Purkinje cell (primary cell): ENCODE data around the gene CDIP1. TPM values are rescaled to one million over a fixed set of nuclear protein-coding genes. Genes with fewer than 3 reads are reported as not detected.

Experiments
- polyA plus RNA-seq: library from polyadenylated mRNA; unstranded; fragments of >200 nt; fragmentation: Nextera tagmentation; gene quantifications from 2 replicates; pipeline ENCODE4 v1.2.1, GENCODE V29; 2014

CDIP1 gene
- polyA plus RNA-seq: 32.6 and 51.1 TPM in 2 replicates

DNA sequence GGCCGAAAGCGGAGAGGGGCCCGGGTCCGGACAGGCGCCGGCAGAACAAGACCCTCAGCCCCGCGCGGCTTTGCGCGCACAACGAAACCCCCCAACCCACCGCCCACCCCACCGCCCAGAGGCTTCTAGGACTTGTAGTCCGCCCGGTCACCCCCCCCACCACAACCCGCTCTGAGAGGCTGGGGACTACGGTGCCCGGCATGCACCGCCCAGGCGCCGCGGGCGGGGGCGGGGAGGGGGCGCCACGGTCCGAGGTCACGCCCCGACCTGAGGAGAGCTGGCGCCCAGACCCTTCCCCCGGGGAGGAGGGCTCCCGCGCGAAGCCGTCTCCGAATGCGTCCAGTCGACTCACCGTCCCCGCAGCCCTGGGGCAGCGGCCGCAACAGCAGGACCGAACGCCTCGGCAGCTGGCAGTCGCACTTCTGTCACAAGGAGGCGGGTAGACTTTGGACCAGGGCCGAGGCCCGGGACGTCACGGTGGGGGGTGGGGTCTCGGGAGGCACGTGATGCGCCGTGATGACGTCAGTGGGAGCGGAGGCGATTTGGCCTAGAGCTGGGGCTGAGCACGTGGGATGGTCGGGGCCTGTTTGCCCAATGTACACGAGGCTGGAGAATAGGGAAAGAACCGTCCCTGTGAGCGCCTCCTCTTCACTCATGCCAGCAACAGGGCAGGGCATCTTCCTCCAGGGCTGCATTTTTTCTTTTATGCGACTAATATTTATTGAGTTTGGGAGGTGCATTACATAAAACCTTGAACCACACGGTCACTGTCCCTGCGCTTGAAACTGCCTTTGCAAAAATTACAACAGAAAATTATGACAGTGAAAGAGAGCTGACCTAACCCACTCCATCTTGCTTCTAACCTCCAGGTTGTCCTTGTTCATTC, at the start of gene CDIP1:
TSS of gene CDIP1 (minus strand) at position 424 of the 886 bp plus-strand sequence. CDS start 24,643 bp downstream, outside the sequence.

DNA sequence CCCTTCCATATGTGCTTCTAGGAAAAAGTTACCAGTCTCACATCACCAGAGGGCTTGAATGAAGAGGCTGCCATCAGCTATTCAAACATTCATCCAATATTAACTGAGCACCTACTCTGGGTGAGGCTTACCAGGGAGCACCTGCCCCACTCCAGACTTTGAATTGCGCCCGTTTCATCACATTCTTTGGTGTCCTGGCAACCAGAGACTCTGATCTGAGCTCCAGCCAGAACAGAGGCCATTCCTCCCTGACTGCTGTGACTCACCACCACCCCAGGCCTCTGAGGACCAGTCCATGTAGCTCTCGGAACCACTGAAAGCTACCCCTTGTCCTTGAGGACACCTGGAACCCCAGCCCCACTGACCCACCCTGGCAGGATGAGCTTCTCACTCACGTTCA, 17.5 kb upstream of the CDIP1 start, which contains the start of gene C16orf96:
TSS of gene C16orf96 (plus strand) at position 229 of the 400 bp plus-strand sequence. CDS start at position 379, 150 bp downstream.

DNA sequence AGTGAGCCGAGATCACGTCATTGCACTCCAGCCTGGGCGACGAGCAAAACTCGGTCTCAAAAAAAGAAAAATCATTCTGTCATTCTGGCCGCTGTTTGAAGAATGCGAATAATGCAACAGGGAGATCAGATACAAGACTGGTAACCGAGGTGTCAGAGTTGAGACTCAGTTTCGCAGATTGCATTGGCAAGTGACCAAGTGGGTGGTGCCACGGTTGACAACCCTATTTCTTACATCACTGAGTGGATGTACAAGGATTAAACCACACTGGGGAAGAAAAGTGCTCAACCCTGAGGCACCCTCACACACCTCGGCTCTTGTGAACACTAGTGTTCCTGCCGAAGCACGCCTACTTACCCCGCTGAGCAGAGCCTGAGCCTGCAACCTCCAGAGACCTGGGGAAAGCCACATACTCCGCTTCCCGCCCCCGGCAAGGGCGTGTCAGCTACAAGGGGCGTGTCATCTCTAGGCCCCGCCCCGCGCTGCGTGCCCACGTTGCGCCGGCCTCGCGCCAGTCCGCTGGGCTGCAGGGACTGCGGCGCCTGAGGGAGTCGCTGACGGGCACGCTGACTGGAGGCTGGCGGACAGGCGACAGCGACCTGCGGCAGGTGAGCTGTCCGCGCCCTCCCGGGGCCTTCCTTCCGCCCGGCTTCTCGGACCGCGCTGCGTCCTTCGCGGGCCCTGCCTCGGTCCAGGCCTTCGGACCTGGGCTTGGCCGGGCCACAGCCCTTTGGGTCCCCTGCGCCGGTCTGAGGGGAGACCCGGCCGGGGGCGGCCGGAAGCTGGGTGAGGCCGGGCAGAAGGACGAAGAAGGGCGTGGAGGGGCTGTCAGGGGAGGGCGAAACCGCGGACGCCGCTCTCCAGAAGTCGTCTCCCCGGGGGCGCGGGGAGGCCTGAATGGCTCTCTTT, 62.4 kb downstream of the CDIP1 start, which contains the start of gene HMOX2:
TSS of gene HMOX2 (plus strand) at position 519 of the 909 bp plus-strand sequence. CDS start 29,127 bp downstream, outside the sequence.

DNA sequence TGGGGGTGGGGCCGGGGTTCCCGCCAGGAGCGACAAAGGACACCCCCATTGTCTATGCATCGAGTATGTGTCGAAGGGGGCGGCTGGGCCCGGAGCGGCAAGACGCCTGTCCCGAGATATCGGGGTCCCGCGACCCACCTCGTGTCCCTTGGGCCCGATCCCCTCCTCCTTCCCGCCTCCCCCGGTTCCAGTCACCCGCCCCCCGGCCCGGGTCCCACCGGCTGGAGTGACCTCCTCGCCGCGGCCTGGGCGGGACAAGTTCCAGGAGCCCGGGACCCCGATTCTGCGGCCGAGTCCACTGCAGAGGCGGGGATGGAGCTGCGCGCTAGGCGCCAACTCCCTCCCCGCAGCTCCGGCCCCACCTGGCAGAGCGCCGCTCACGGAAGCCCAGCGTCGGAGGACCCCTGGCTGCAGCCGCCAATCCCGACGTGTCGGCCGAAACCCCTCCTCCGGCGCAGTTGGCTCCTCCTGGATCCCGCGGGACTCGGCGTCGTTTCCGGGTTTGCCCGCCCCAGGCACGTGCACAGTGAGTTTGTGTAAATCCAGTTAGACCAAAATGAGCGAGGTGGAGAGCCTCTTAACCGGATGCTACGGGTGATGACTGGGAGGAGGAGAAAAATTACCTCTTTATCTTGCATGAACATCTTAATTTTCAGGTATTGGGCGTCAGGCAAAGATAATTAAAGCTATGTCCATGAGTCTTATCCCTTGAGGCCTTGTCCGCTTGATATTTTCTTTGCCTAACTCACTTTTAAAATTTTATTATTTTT, 64.2 kb downstream of the CDIP1 start, which contains the start of gene NMRAL1:
TSS of gene NMRAL1 (minus strand) at position 434 of the 770 bp plus-strand sequence. CDS start 493 bp downstream, outside the sequence.

Other genes with a start within 250 kb of the CDIP1 start
- gene GLIS2, start 222.7 kb downstream of the CDIP1 start, polyA plus RNA-seq: 0.08 TPM in 1 of 2 replicates, not detected in the other
- 48.1 and 61.9 TPM in 2 replicates for gene PAM16, start 187.5 kb downstream of the CDIP1 start, polyA plus RNA-seq
- 0.11 TPM in 1 of 2 replicates, not detected in the other for gene VASN, start 166.9 kb downstream of the CDIP1 start, polyA plus RNA-seq
- gene CORO7, start 122.2 kb downstream of the CDIP1 start, polyA plus RNA-seq: 0.38 and 0.95 TPM in 2 replicates
- 22.6 and 28.8 TPM in 2 replicates for gene DNAJA3, start 112.9 kb downstream of the CDIP1 start, polyA plus RNA-seq
- 13.5 and 17.8 TPM in 2 replicates for gene NMRAL1, start 64.1 kb downstream of the CDIP1 start, polyA plus RNA-seq
- 109 and 149 TPM in 2 replicates for gene HMOX2, start 62.4 kb downstream of the CDIP1 start, polyA plus RNA-seq
- not detected in 2 replicates for gene C16orf96, start 17.6 kb upstream of the CDIP1 start, polyA plus RNA-seq
- gene UBALD1, start 76.1 kb upstream of the CDIP1 start, polyA plus RNA-seq: 1.7 and 2.7 TPM in 2 replicates
- gene MGRN1, start 86.1 kb upstream of the CDIP1 start, polyA plus RNA-seq: 0.22 and 1.2 TPM in 2 replicates
- gene NUDT16L1, start 154.8 kb upstream of the CDIP1 start, polyA plus RNA-seq: 10.8 and 19.1 TPM in 2 replicates
- 0.14 and 5.5 TPM in 2 replicates for gene ANKS3, start 195.5 kb upstream of the CDIP1 start, polyA plus RNA-seq
- 0.27 TPM in 1 of 2 replicates, not detected in the other for gene DNAAF8, start 195.8 kb upstream of the CDIP1 start, polyA plus RNA-seq
- gene ZNF500, start 228.4 kb upstream of the CDIP1 start, polyA plus RNA-seq: 0.11 and 1.2 TPM in 2 replicates
- not detected in 2 replicates for gene SEPTIN12, start 249.6 kb upstream of the CDIP1 start, polyA plus RNA-seq